HL-60 (cell line): ENCODE measurements around the gene SPTBN5.

Experiments
- POLR2AphosphoS5 ChIP-seq: IDR thresholded peaks from 2 replicates; pipeline ENCODE4 v1.6.1; 2012; ENCODE audit warnings: low read depth
- SPI1 ChIP-seq: IDR thresholded peaks from 2 replicates; pipeline ENCODE4 v1.6.1; 2012; ENCODE audit warnings: low read depth, mild to moderate bottlenecking, borderline replicate concordance
- TF ChIP-seq, protein P1 (sequence below): IDR thresholded peaks from one replicate; pipeline ENCODE4 v1.5.1; 2011; ENCODE audit warnings: low read length, control low read depth, inconsistent platforms; ENCODE audit not compliant: insufficient read depth
- TF ChIP-seq, protein P2 (sequence below): IDR thresholded peaks from 2 replicates; pipeline ENCODE4 v1.6.1; 2012; ENCODE audit warnings: low read depth; ENCODE audit not compliant: insufficient replicate concordance

DNA sequence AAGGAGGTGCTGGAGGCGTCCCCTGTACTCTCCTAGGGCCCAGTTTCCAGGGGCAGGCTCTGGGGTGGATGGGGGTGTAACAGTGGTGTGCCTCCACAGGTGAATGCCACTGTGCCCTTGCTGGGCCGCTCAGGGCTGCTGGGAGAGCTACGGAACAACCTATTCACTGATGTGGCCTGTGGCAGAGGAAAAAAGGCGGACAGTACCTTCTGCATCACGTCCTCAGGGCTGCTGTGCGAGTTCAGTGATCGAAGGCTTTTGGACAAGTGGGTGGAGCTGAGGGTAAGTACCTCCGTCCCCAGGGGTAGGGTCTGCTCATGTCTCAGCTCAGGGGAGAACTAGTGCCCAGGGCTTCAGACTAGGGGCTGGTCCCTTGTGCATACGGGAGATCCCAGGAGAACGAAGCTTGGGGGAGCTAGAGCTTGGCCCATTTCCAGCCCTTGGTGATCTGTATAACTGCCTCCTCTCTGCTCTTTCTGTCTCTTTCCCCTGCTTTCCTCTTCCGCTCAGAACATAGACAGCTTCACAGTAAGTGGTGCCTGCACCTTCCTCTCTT, 81.0 kb downstream of the SPTBN5 start:
- TF ChIP-seq, protein P1, sequence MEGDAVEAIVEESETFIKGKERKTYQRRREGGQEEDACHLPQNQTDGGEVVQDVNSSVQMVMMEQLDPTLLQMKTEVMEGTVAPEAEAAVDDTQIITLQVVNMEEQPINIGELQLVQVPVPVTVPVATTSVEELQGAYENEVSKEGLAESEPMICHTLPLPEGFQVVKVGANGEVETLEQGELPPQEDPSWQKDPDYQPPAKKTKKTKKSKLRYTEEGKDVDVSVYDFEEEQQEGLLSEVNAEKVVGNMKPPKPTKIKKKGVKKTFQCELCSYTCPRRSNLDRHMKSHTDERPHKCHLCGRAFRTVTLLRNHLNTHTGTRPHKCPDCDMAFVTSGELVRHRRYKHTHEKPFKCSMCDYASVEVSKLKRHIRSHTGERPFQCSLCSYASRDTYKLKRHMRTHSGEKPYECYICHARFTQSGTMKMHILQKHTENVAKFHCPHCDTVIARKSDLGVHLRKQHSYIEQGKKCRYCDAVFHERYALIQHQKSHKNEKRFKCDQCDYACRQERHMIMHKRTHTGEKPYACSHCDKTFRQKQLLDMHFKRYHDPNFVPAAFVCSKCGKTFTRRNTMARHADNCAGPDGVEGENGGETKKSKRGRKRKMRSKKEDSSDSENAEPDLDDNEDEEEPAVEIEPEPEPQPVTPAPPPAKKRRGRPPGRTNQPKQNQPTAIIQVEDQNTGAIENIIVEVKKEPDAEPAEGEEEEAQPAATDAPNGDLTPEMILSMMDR = no peak
- TF ChIP-seq SPI1 (no peak), POLR2AphosphoS5 (no peak)
- TF ChIP-seq, protein P2, sequence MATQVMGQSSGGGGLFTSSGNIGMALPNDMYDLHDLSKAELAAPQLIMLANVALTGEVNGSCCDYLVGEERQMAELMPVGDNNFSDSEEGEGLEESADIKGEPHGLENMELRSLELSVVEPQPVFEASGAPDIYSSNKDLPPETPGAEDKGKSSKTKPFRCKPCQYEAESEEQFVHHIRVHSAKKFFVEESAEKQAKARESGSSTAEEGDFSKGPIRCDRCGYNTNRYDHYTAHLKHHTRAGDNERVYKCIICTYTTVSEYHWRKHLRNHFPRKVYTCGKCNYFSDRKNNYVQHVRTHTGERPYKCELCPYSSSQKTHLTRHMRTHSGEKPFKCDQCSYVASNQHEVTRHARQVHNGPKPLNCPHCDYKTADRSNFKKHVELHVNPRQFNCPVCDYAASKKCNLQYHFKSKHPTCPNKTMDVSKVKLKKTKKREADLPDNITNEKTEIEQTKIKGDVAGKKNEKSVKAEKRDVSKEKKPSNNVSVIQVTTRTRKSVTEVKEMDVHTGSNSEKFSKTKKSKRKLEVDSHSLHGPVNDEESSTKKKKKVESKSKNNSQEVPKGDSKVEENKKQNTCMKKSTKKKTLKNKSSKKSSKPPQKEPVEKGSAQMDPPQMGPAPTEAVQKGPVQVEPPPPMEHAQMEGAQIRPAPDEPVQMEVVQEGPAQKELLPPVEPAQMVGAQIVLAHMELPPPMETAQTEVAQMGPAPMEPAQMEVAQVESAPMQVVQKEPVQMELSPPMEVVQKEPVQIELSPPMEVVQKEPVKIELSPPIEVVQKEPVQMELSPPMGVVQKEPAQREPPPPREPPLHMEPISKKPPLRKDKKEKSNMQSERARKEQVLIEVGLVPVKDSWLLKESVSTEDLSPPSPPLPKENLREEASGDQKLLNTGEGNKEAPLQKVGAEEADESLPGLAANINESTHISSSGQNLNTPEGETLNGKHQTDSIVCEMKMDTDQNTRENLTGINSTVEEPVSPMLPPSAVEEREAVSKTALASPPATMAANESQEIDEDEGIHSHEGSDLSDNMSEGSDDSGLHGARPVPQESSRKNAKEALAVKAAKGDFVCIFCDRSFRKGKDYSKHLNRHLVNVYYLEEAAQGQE = no peak
